HG03159 (cell line): ENCODE results near the gene CYP4A11.
"Not testable (repeated sequence)": the region's sequence is repeated elsewhere in the genome, so short reads cannot be mapped to it uniquely, and the experiment has no call there.

Experiments used
- ATAC-seq: cut with Tn5 transposase; IDR thresholded peaks from one replicate; pipeline ENCODE4 v1.9.1; 2021; ENCODE audit warnings: mild to moderate bottlenecking, moderate library complexity; ENCODE audit not compliant: unreplicated experiment

Gene CYP4A11

DNA sequence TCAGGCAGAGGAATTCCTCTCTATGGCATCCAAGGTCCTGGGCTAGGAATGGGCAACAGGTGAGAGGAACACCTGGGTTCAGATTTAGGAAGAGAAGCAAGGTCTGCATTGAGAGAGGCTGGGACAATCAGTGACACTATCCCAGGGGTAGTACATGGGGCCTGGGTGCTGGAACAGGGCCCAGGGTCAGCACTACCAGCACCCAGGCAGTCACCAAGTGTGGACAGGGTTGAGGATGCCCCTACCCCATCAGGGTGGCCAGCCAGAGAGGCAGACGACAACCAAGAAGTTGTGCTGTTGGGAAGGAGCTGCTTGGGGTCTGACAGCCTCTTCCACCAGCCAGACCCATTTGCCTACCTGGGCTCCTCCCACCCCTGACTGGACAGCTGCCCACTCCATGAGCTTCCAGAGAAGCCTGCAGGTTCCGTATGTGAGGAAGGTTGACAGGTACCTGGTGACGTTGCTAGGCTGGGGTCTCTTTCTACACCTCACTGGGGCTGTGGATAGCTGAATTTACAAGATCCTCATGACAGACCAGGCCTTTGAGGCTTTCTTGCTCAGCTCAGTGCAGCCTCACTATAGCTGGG, 13.9 kb downstream of the CYP4A11 start:
- no peak for ATAC-seq

DNA sequence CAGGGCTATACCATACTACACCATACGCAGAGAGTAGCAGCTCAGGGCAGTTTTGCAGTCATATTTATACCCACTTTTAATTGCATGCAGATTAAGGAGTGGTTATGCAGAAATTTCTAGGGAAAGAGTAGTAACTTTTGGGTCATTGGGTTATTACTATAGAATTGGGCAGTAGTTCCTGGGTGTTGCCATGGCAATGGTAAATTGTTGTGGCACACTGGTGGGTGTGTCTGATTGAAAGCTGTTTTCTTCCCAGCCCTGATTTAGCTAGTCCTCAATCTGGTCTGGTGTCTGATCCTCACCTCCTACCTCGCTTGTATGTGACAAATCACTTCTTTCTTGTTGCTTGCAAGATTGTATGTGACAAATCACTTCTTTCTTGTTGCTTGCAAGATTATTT, 30.5 kb downstream of the CYP4A11 start:
- no peak for ATAC-seq

GRCh38 chr1:46903481-46903880, 37.8 kb downstream of the CYP4A11 start:
- no peak for ATAC-seq

DNA sequence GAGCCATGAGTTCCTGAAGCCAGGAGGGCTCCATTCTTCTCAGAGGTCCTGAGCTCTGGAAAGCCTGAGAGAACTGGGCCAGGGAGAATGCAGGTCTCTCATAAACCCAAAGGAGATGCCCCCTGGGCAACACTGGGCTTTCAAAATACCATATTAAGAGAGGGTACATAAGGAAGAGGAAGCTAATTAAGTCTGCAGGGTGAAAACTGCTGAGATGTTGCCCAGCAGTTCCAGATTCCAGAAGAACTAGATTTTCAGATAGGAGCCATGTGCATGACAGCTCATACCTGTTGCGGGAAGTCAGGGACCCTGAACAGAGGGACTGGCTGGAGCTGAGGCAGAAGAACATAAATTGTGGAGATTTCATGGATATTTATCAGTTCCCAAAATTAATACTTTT, 40.9 kb downstream of the CYP4A11 start:
- ATAC-seq: no peak

- not testable (repeated sequence) for ATAC-seq
Observed at GRCh38 chr1:46881656-46882055, 59.6 kb downstream of the CYP4A11 start.
